SK-N-SH (cell line): Measurements from ENCODE around the gene CCDC88C. TPM values are rescaled to one million over a fixed set of nuclear protein-coding genes. Genes with fewer than 3 reads are reported as not detected.

Experiments used
- CTCF ChIA-PET: fragments of 300-600, 350-600 bp; formaldehyde crosslinking; extraction: SDS; loops from one replicate; lab custom pipeline; 2021; lab: Yijun Ruan, JAX
- POLR2A ChIA-PET: fragments of 350-600 bp; sonication (Branson Sonifier 250); formaldehyde crosslinking; extraction: SDS; loops from one replicate; lab custom pipeline; 2020; ENCODE audit warnings: antibody characterized with exemption, inconsistent platforms; lab: Yijun Ruan, JAX
- DNase-seq: peaks from one replicate; pipeline ENCODE4 v3.0.0; 2012
- H2AFZ ChIP-seq: fragments of 200-600 bp; sonication (generic); 2 replicates; pipeline ENCODE4 v1.8.1; 2016; ENCODE audit warnings: antibody characterized with exemption, mild to moderate bottlenecking, low read depth
- H3F3A ChIP-seq: fragments of 200-600 bp; sonication (generic); replicated peaks from 2 replicates; pipeline ENCODE3; 2016; ENCODE audit warnings: antibody characterized with exemption, mild to moderate bottlenecking; ENCODE audit not compliant: insufficient read depth
- H3K27ac ChIP-seq, 2 experiments: fragments of 200-500 bp in 1 of 2; fragments of 200-600 bp in 1 of 2; sonication (Bioruptor generic) in 1 of 2; sonication (generic), shearing (Covaris generic) in 1 of 2; 2 replicates each; pipeline versions ENCODE4 v1.5.1 to v1.6.1; 2014 to 2016; ENCODE audit warnings: low read depth in 2 of 2, inconsistent platforms in 1 of 2, low read length in 1 of 2, mild to moderate bottlenecking in 1 of 2, mixed read lengths in 1 of 2
- H3K27me3 ChIP-seq: fragments of 200-600 bp; sonication (generic), shearing (Covaris generic); 2 replicates; pipeline ENCODE4 v1.6.1; 2016; ENCODE audit warnings: mixed run types; ENCODE audit not compliant: insufficient read depth
- H3K36me3 ChIP-seq, 2 experiments: fragments of 200-500 bp in 1 of 2; fragments of 200-600 bp in 1 of 2; sonication (Bioruptor generic) in 1 of 2; sonication (generic) in 1 of 2; replicated peaks in 1 of 2; 2 replicates each; pipeline versions ENCODE3 to v1.5.1; 2014 to 2016; ENCODE audit warnings: low read length in 1 of 2, mild to moderate bottlenecking in 1 of 2; ENCODE audit not compliant: insufficient read depth in 2 of 2, control insufficient read depth in 1 of 2
- H3K4me1 ChIP-seq, 2 experiments: fragments of 200-500 bp in 1 of 2; fragments of 200-600 bp in 1 of 2; sonication (Bioruptor generic) in 1 of 2; sonication (generic), shearing (Covaris generic) in 1 of 2; 2 replicates each; pipeline versions ENCODE4 v1.5.1 to v1.6.1; 2014 to 2016; ENCODE audit warnings: low read depth in 1 of 2, low read length in 1 of 2, mixed run types in 1 of 2; ENCODE audit not compliant: insufficient read depth in 2 of 2, control insufficient read depth in 1 of 2
- H3K4me2 ChIP-seq: fragments of 200-600 bp; sonication (generic), shearing (Covaris generic); 2 replicates; pipeline ENCODE4 v1.6.1; 2017; ENCODE audit warnings: mixed run types
- H3K4me3 ChIP-seq, 2 experiments: fragments of 200-500 bp in 1 of 2; fragments of 200-600 bp in 1 of 2; sonication (Bioruptor generic) in 1 of 2; sonication (generic), shearing (Covaris generic) in 1 of 2; 2 replicates each; pipeline versions ENCODE4 v1.5.1 to v1.8.1; 2014 to 2016; ENCODE audit warnings: low read depth in 2 of 2, inconsistent platforms in 1 of 2, low read length in 1 of 2, mild to moderate bottlenecking in 1 of 2, mixed read lengths in 1 of 2, moderate library complexity in 1 of 2
- H3K79me2 ChIP-seq: fragments of 200-600 bp; sonication (generic); 2 replicates; pipeline ENCODE4 v1.8.1; 2017; ENCODE audit warnings: mild to moderate bottlenecking; ENCODE audit not compliant: insufficient read depth
- H3K9ac ChIP-seq: fragments of 200-600 bp; sonication (generic); 2 replicates; pipeline ENCODE4 v1.6.1; 2017; ENCODE audit warnings: mixed run types
- H3K9me2 ChIP-seq: fragments of 200-600 bp; sonication (generic); 2 replicates; pipeline ENCODE4 v1.6.1; 2017; ENCODE audit warnings: mixed run types
- H3K9me3 ChIP-seq: fragments of 200-600 bp; sonication (generic); 2 replicates; pipeline ENCODE4 v1.6.1; 2017; ENCODE audit warnings: mixed run types, mild to moderate bottlenecking, moderate library complexity
- H4K20me1 ChIP-seq: fragments of 200-600 bp; sonication (generic); 2 replicates; pipeline ENCODE4 v1.6.1; 2017; ENCODE audit warnings: mild to moderate bottlenecking, mixed run types; ENCODE audit not compliant: insufficient read depth
- CHD2 ChIP-seq: fragments of 150-350 bp; IDR thresholded peaks from 2 replicates; pipeline ENCODE4 v1.6.1; 2018; ENCODE audit warnings: low read length; ENCODE audit not compliant: partially characterized antibody
- EZH2phosphoT487 ChIP-seq: fragments of 200-600 bp; sonication (generic); IDR thresholded peaks from 2 replicates; pipeline ENCODE4 v1.6.1; 2017; ENCODE audit warnings: low read depth, mixed run types, mild to moderate bottlenecking, antibody characterized with exemption, moderate library complexity, borderline replicate concordance
- FOXJ3 ChIP-seq: sonication (generic); formaldehyde crosslinking; IDR thresholded peaks from 2 replicates; pipeline ENCODE4 v1.5.1; 2020; ENCODE audit warnings: mild to moderate bottlenecking, missing genetic modification reagents
- MAX ChIP-seq: IDR thresholded peaks from 2 replicates; pipeline ENCODE4 v1.4.0; 2012; ENCODE audit warnings: low read depth
- POLR2AphosphoS5 ChIP-seq: IDR thresholded peaks from 2 replicates; pipeline ENCODE4 v1.6.1; 2012; ENCODE audit warnings: low read depth, low read length
- RAD21 ChIP-seq: IDR thresholded peaks from 2 replicates; pipeline ENCODE4 v1.6.1; 2012; ENCODE audit warnings: mild to moderate bottlenecking, low read length
- RXRA ChIP-seq: IDR thresholded peaks from 2 replicates; pipeline ENCODE4 v1.4.0; 2012; ENCODE audit warnings: low read depth, mild to moderate bottlenecking, borderline replicate concordance
- SMC3 ChIP-seq: IDR thresholded peaks from 2 replicates; pipeline ENCODE4 v1.6.1; 2012; ENCODE audit warnings: low read depth, low read length, improper control_type of control experiment
- TAF1 ChIP-seq: IDR thresholded peaks from 2 replicates; pipeline ENCODE4 v1.6.1; 2012; ENCODE audit warnings: low read depth, mild to moderate bottlenecking, low read length, moderate library complexity, borderline replicate concordance
- TCF12 ChIP-seq: IDR thresholded peaks from 2 replicates; pipeline ENCODE4 v1.4.0; 2012
- TEAD4 ChIP-seq: IDR thresholded peaks from 2 replicates; pipeline ENCODE4 v1.4.0; 2012; ENCODE audit warnings: mild to moderate bottlenecking, borderline replicate concordance; ENCODE audit not compliant: insufficient read depth
- WGBS: methylation state at CpG from one replicate; pipeline ENCODE4 v1.1.6; 2017; ENCODE audit warnings: low lambda C conversion rate; 5-methylcytosine and 5-hydroxymethylcytosine counted together
- polyA plus RNA-seq, 3 experiments: library from polyadenylated mRNA; depleted of rRNA; stranded (reverse); fragments of >200 nt; gene quantifications; 2 replicates each; pipeline ENCODE4 v1.2.3, GENCODE V29; 2012
- TF ChIP-seq, protein P1 (sequence below): IDR thresholded peaks from 2 replicates; pipeline ENCODE4 v1.4.0; 2012; ENCODE audit warnings: low read depth, borderline replicate concordance
- TF ChIP-seq, protein P2 (sequence below): IDR thresholded peaks from 2 replicates; pipeline ENCODE4 v1.6.1; 2012; ENCODE audit warnings: mild to moderate bottlenecking, low read depth, low read length, moderate library complexity
- TF ChIP-seq, protein P3 (sequence below): fragments of 150-350 bp; IDR thresholded peaks from 2 replicates; pipeline ENCODE4 v1.6.1; 2017; ENCODE audit warnings: antibody characterized with exemption, low read length, low read depth, borderline replicate concordance
- TF ChIP-seq, protein P4 (sequence below): fragments of 150-350 bp; IDR thresholded peaks from 2 replicates; pipeline ENCODE4 v1.6.1; 2016; ENCODE audit warnings: mild to moderate bottlenecking, low read depth, low read length

CCDC88C gene
- polyA plus RNA-seq, 1 of the 3 experiments (the other 2 are of a cell fraction), result 0.39 TPM

GRCh38 chr14:91381801-91382670, 35.6 kb downstream of the CCDC88C start:
- Histone ChIP-seq H3K4me1 (peaks cover 11 to 44% of the 10 kb centered on the region in 2 experiments; a peak in 3 of 4 replicates), H3K4me3 (no peak overlapping the region), H2AFZ (no peak overlapping the region), H3K36me3 (no peaks in the 10 kb centered on the region), H3F3A (no peaks in the 10 kb centered on the region), H3K79me2 (no peaks in the 10 kb centered on the region), H4K20me1 (no peaks in the 10 kb centered on the region), H3K9me3 (no peaks in the 10 kb centered on the region), H3K9ac (no peak overlapping the region), H3K27me3 (no peaks in the 10 kb centered on the region), H3K4me2 (no peak overlapping the region), H3K27ac (no peak overlapping the region), H3K9me2 (no peaks in the 10 kb centered on the region)
- no peak for TF ChIP-seq CHD2
- no peak for TF ChIP-seq FOXJ3 (CRISPR knock-in tag)
- TF ChIP-seq, protein P1, sequence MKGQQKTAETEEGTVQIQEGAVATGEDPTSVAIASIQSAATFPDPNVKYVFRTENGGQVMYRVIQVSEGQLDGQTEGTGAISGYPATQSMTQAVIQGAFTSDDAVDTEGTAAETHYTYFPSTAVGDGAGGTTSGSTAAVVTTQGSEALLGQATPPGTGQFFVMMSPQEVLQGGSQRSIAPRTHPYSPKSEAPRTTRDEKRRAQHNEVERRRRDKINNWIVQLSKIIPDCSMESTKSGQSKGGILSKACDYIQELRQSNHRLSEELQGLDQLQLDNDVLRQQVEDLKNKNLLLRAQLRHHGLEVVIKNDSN, result no peak
- TF ChIP-seq, protein P2, sequence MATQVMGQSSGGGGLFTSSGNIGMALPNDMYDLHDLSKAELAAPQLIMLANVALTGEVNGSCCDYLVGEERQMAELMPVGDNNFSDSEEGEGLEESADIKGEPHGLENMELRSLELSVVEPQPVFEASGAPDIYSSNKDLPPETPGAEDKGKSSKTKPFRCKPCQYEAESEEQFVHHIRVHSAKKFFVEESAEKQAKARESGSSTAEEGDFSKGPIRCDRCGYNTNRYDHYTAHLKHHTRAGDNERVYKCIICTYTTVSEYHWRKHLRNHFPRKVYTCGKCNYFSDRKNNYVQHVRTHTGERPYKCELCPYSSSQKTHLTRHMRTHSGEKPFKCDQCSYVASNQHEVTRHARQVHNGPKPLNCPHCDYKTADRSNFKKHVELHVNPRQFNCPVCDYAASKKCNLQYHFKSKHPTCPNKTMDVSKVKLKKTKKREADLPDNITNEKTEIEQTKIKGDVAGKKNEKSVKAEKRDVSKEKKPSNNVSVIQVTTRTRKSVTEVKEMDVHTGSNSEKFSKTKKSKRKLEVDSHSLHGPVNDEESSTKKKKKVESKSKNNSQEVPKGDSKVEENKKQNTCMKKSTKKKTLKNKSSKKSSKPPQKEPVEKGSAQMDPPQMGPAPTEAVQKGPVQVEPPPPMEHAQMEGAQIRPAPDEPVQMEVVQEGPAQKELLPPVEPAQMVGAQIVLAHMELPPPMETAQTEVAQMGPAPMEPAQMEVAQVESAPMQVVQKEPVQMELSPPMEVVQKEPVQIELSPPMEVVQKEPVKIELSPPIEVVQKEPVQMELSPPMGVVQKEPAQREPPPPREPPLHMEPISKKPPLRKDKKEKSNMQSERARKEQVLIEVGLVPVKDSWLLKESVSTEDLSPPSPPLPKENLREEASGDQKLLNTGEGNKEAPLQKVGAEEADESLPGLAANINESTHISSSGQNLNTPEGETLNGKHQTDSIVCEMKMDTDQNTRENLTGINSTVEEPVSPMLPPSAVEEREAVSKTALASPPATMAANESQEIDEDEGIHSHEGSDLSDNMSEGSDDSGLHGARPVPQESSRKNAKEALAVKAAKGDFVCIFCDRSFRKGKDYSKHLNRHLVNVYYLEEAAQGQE, result no peak
- TF ChIP-seq TAF1, result no peak
- TF ChIP-seq MAX, result no peak
- TF ChIP-seq, protein P3, sequence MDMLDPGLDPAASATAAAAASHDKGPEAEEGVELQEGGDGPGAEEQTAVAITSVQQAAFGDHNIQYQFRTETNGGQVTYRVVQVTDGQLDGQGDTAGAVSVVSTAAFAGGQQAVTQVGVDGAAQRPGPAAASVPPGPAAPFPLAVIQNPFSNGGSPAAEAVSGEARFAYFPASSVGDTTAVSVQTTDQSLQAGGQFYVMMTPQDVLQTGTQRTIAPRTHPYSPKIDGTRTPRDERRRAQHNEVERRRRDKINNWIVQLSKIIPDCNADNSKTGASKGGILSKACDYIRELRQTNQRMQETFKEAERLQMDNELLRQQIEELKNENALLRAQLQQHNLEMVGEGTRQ, result no peak
- TF ChIP-seq TEAD4, result no peak
- TF ChIP-seq, protein P4, sequence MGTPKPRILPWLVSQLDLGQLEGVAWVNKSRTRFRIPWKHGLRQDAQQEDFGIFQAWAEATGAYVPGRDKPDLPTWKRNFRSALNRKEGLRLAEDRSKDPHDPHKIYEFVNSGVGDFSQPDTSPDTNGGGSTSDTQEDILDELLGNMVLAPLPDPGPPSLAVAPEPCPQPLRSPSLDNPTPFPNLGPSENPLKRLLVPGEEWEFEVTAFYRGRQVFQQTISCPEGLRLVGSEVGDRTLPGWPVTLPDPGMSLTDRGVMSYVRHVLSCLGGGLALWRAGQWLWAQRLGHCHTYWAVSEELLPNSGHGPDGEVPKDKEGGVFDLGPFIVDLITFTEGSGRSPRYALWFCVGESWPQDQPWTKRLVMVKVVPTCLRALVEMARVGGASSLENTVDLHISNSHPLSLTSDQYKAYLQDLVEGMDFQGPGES, result no peak
- no peak for TF ChIP-seq TCF12
- TF ChIP-seq EZH2phosphoT487, result no peak
- no peak for TF ChIP-seq POLR2AphosphoS5
- no peak for TF ChIP-seq RXRA
- no peak for TF ChIP-seq SMC3
- TF ChIP-seq RAD21, result no peak
- no peak for DNase-seq
- POLR2A ChIA-PET, result no interaction called here
- 71% methylated on average over 13 of the region's 13 CpGs for WGBS
- CTCF ChIA-PET, result no interaction called here
